OCI-M2 (cell line): ENCODE data around the gene SLC15A3.

Experiments
- DNase-seq: peaks from one replicate; lab custom pipeline; 2025; ENCODE audit not compliant: unreplicated experiment; lab: John Stamatoyannopoulos, UW

Gene SLC15A3

DNA sequence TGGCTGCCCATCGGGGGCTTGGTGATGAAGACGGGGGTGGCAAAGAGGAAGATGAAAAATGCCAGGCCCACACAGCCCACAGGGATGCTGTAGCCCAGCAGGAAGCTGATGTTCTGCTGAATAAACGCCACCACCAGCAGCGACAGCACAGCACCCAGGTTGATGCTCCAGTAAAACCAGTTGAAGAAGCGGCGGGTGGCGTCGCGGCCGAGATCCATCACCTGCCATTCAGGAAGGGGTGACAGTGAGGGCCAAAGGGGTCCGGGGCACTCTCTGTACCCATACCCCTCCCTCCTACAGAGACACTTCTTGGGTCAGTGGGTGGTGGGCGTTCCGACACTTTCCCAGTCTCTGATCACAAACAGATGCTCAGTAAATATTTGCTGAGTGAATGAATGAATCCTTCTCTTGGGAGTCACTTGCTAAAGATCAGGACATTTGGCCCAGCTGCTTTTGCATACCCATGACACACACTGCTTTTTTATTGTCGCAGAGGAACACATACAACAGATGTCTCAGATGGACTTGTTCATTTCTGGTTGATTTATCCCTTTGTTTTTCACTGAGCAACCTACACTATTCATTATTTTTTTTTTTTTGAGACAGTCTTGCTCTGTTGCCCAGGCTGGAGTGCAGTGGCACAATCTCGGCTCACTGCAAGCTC lies 5.2 kb downstream of the SLC15A3 start:
- no peak for DNase-seq

DNA sequence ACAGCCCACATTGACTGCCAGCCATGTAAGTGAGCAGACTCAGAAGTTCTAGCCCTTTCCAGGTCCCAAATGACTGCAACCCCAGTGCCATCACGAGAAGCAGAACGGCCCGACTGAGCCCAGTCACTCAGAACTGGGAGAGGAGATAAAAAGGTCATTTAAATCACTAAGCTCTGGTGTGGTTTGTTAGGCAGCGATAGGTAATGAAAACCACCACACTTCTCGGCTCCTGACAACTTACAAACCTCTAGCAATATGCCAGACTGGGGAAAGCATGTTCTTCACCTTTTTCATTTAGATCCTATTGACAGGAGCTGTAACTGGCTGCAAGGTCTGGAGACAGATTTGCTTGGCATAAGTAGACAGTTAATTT lies 6.7 kb downstream of the SLC15A3 start:
- DNase-seq, result no peak

DNA sequence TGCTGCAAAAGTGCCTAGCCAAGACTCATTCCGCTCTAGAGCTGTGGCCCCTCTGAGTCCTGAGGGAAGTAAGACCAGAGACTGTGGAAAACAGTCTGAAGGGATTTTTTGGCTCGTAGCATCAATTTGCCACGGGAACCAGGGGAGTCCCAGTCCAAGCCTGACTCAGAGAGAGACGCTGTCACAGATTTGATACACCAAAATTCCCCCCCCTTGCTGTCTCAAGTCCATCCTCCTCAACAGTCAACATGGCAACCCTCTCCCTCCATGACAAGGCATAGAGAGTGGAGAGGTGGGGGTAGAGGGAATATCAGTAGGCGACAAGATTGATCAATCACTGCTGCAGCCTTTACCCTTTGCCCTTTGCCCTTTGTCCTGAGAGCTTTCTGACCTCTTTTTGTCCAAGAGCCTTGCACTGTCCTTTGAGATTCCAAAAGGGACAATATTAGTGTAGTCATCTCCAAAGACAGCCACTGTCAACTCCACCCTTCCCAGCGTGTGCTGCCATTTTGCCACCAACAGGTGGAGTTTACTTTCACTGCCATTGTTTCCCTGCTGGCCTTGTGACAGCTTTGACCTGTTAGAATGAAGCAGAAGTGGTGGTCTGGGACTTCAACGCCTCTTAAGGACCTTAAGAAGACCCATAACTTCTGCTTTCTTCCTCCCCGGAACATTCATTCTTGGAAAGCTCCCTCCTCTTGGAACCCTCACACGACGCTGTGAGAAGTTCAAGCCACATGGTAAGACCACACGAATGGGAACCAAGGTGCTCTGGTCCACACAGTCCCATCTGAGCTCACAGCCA lies 7.3 kb downstream of the SLC15A3 start:
- DNase-seq, result no peak

DNA sequence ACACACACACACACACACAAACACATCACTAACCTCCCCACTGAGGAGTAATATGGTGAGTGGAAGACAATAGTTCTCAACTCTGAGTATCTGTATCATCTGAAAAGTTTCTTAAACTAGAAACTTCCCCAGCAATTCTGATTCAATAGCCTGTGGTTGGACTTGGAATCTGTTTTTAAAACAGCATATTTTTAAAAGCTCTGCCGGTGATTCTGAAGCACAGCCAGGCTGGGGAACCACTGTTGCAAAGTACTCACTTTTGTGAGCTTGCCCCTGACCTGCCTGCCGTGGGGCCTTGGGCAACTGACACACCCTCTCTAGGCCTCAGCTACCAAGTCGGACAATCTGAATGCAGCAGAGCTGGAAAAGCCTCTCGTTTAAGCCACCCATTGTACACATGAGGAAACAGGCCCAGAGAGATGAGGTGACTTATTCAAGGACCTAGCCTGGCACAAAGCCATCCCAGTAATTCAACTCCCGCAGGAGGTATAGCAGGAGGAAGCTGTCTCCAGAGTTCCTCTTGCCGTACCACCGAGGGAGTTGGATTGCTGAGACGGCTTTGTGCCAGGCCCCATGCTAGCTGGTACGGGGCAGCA lies 8.9 kb downstream of the SLC15A3 start:
- DNase-seq, result no peak

DNA sequence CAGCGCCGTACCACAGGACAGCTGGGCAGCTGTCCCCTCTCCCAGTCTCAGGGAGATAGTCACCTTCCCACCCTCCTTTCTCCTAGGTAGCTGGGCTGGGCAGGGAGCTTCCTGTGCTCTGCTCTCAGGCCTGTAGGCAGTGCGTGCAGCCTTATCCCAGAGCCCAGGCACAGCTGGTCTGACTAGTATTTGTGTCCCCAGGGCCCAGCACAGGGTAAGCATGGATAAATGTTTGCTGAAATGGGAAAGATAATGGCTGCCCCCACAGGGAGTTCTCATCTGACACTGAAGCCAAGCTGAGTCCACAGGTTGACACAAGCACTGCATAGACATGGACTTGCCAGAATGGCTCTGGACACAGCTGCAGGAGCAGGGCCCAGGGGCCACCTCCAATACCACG lies 9.8 kb downstream of the SLC15A3 start:
- no peak for DNase-seq

DNA sequence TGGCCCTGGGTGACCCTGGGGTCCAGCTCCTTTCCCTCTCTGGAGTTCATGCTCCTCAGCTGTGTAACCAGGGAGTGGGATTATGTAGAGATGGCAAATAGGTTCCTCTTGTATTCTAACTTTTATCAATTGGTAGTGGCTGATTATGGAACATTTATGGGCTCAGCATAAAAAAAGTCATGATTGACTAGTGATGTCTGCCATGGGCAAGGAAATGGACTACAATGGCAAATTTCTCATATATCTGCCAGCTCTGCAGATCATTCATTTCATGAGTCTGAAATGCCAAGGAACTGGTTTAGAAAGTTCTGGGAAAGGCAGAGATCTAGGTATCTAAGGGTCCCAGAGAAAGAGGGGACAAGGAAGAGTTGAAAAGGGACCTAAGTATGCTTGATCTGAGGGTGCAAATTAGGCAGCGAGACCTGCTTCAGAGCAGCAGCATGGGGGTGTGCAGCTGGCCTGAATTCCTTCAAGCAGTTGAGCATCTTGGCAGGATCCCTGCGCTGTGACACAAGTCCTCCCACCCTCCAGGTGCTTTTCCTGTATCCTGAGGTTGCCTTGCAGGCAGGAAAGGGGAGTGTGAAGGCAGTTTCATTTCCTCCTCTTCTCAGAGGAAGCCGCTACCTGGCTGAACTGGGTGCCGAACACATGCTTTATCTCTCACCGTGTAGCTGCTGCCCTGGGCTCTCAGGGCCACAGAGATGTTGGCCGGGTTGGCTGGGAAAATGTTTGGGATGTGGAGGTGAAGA lies 10.4 kb downstream of the SLC15A3 start:
- DNase-seq, result no peak

DNA sequence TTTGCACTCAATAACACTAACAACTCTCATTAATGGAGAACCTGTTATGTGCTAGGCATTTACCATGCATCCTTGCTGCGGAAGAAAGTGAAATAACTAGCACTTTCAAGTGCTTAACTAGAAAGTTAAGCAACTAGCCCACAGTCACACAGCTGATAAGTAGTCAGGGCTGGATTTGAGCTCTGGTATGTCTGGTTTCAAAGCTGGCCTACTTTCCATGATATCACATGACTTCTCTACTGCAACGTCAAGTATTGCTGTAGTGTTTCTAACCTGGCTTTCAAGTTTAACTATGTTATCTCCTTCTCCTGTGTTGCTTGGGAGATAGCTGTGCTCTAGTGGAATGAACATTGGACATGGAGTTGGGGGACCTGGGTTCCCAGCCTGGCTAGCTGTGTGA lies 12.1 kb downstream of the SLC15A3 start:
- DNase-seq, result no peak

DNA sequence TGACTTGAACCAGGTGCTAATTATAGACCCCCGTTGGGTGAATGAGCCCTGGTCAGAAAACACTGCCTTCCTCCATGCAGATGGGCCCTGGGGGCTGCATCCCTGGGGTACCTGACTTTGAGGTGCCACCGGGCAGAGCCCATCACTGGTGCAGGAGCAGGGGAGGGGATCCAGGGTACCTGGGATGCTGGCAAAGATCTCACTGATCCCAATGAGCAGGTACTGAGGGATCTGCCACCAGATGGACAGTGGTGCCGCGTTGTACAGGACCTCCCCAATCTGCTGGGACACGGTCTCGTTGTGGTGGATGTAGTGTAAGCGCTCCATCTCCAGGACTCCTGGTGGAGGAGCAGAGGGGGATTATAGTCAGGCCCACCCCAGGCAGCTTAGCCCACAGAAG lies 12.7 kb downstream of the SLC15A3 start:
- no peak for DNase-seq

DNA sequence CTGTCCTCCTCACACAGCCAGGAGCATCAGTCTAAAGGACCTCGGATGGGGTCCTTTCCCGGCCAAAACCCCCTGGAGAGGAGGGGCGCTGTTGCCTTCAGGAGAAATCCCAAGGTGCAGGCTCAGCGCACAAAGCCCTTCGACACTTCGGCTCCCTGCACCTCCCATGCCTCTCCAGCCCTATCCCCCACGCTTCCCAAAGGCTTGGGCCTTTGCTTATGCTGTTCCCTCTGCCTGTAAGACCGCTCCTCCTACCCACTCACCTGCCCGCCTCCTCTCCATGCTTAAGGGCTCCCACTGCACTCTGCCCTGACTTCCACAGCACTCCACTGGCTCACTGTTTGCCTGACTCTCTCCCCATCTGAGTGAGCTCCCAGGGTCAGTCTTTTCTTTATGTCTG lies 13.5 kb downstream of the SLC15A3 start:
- DNase-seq, result no peak

DNA sequence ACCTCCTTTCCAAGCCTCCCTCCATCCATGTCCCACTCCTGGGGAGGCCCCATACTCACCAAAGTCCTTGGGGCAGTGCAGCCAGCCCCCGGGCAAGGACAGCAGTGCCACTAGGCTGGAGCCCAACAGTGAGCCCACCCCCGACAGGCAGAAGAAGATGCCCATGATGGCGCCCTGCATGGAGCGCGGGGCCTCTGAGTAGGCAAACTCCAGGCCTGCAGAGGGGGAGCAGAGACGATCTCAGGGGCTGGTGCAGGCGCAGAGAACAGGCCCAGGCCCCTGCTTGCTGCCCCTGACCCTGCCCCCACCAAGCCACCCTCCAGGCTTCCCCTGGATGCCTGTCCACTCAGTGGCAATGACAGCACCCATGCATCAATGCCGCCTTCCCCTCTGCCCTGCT lies 14.2 kb downstream of the SLC15A3 start:
- no peak for DNase-seq

DNA sequence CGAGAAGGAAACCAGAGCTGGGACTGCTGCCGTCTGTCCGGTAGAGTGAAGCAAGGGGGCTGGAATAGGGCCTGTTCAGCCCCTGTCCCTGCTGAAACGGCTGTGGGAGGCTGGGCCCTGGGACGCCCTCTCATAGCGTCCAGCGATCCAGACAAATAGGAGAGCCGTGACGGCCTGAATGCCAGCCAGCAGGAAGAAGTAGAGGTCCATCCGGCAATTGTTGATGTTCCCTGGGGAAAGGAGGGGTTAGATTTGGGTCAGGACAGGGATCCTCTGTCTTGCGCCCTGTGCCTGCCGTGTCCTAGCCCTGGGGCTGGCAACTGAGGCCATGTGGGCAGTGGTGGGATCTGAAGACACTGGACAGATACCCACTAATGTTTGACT lies 14.8 kb downstream of the SLC15A3 start:
- no peak for DNase-seq

DNA sequence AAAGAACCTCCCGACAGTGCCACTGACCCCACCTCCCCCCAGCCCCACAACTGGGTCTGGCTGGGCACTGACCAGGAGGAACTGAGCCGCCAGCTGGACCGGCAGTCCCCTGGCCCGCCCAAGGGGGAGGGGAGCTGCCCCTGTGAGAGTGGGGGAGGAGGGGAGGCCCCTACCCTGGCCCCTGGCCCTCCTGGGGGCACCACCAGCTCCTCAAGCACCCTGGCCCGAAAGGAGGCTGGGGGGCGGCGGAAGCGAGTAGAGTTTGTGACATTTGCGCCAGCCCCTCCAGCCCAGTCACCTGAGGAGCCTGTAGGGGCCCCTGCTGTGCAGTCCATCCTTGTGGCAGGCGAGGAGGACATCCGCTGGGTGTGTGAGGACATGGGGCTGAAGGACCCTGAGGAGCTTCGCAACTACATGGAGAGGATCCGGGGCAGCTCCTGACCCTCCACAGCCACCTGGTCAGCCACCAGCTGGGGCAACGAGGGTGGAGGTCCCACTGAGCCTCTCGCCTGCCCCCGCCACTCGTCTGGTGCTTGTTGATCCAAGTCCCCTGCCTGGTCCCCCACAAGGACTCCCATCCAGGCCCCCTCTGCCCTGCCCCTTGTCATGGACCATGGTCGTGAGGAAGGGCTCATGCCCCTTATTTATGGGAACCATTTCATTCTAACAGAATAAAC lies 15.4 kb downstream of the SLC15A3 start:
- DNase-seq, result no peak

DNA sequence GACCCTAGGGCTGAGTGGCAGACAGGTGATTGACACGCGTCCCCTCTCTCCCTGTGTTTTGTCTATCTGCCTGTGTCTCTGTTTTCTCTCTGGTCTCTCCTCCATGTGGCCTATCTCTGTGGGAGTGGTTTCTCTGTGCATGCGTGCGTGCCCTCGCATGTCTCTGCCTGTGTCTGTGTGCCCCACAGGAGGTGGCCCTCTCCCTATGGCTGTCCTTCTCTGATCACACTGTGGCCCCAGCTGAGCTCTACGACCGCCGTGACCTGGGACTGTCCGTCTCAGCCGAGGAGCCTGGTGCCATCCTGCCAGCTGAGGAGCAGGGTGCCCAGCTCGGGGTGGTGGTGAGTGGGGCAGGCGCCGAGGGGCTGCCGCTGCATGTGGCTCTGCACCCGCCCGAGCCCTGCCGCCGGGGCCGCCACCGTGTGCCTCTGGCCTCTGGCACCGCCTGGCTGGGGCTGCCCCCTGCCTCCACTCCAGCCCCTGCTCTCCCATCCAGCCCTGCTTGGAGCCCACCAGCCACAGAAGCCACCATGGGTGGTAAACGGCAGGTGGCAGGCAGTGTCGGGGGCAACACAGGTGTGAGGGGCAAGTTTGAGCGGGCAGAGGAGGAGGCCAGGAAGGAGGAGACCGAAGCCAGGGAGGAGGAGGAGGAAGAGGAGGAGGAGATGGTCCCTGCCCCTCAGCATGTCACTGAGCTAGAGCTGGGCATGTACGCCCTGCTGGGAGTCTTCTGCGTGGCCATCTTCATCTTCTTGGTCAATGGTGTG lies 16.1 kb downstream of the SLC15A3 start:
- no peak for DNase-seq

DNA sequence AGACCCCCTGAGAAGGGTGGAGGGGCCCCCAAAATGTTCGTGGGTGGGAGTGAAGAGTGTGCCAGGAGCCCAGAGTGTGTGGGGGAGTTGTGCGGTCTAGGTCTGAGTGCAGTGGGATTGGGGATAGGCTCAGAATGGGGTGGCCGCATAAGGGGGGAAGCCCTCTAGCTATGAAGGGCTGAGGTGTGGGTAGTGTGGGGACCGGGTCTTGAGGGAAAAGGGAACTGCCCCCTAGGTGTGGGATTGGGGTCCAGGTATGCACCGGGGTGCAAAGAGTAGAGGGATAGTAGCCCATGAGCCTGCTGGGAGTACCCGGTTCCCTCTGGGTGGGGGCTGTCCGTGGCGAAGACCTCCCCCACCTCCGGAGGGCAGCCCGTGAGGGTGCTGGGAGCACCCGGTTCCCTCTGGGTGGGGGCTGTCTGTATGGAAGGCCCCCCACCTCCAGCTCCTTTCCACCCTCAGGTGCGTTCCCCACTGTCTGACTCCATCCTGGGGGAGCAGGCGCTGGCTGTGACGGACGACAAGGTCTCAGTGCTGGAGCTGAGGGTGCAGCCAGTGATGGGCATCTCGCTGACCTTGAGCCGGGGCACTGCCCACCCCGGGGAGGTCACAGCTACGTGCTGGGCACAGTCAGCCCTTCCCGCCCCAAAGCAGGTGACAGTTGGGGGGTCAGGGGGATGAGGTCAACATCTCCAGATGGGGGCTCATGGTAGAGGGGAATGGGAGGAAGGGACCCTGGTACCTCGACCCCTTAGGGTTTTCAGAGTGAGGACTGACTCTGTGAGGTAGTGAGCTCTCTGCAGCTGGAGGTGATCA lies 17.0 kb downstream of the SLC15A3 start:
- DNase-seq, result no peak

DNA sequence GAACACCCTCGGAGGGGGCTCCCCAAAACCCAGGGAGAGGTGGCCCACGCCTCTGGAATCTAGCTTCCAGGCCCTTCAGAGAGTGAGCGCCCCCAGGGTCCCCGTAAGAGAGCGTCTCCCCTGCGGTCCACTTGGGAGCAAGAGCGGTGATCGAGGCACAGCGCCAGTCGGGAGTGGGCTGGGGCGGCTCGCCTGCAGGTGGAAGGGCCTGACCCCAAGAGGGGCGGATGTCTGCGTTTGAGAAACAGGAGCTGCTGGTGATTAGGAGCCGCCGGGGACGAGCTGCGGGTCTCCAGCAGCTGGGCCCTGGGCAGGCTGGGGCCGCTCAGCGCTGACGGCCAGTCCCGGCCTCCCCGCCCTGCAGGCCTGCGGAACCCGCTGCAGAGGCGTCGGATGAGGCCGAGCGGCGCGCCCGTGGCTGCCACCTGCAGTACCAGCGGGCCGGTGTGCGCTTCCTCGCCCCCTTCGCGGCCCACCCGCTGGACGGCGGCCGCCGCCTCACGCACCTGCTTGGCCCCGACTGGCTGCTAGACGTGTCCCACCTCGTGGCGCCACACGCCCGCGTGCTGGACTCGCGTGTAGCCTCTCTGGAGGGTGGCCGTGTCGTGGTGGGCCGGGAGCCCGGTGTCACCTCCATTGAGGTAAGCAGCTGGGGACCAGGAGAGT lies 17.7 kb downstream of the SLC15A3 start:
- DNase-seq, result no peak

DNA sequence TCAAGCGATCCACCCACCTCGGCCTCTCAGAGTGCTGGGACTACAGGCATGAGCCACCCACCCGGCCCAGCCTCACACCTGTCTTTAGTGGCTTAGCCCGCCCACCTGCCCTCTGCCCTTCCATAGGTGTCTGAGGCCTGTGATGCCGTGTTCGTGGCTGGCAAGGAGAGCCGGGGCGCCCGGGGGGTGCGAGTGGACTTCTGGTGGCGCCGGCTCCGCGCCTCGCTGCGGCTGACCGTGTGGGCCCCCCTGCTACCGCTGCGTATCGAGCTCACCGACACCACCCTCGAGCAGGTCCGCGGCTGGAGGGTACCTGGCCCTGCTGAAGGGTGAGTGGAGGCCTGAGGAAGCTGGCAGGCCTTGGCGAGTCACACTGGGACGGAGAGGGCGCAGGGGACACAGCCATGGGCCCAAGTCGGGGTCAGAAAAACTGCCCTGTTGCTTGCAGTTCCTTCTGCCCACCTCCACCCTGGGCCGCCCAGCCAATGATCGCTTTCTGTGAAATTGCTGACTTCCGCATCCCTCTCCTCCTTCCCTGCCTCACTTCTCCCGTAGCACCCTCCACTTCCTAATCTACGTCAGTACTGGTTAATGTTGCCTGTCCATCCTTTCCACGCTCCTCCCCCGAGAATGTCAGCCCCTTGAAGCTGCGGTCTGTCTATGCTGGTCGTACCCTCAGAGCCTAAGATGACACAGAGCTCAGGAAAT lies 18.4 kb downstream of the SLC15A3 start:
- DNase-seq, result no peak

DNA sequence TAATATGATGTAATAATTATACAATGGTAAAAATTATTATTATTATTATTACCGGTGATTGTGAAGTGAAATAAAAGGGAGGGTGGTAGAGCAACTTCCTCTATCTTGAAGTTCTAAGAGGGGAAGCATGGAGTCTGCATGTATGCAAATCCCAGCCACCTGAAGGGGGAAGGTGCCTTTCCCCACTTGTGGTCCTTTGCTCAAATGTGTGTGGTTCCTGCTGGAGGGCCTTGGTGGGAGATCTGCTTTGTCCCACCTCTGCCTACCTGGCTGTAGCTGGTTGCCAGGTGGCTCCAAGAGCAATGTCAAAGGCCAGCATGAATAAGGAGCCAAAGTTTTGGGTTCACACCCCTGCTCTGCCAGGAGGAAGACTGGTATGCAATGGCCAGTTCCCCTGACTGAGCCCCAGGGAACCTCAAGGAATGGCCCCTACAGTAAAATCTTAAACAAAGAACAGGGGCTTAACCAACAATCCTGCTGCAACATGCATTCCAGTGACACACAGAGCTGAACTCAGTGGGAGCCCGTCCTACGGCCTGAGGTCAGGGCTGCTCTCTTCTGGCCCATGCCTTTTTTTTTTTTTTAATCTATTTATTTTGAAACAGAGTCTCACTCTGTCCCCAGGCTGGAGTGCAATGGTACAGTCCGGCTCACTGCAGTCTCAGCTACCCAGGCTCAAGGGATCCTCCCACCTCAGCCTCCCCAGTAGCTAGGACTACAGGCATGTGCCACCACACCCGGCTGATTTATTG lies 19.2 kb downstream of the SLC15A3 start:
- DNase-seq, result no peak

DNA sequence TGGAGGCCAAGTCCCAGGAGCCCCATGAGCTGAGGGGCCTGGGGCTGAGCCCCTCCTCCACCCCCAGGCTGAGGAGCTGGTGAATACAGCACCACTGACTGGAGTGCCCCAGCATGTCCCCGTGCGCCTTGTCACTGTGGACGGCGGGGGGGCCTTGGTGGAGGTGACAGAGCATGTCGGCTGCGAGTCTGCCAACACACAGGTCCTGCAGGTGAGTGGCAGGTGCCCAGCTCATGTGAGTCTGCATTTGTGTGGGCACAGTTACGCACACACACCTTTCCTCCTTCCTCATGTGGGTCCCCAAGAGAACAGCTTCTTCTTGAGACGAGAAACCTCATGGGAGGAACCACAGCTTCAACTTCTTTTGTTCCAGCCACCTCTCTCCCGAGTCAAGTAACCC lies 20.1 kb downstream of the SLC15A3 start:
- DNase-seq, result no peak
